Activated CD4-positive, alpha-beta T cell treated with anti-CD3 and anti-CD28 coated beads for 36 hours (primary cell): ENCODE measurements around the gene AMELY. TPM values are rescaled to one million over a fixed set of nuclear protein-coding genes. Genes with fewer than 3 reads are reported as not detected.
A peak's percentile ranks its signal among the peaks of the same experiment; 100 is the strongest.

ENCODE experiments used
- ATAC-seq: fragments of 200-7000 bp; cut with Tn5 transposase; one replicate; pipeline ENCODE4 v1.10.0; 2021; ENCODE audit warnings: mild to moderate bottlenecking, moderate library complexity
- CTCF ChIA-PET: fragments of 350-600 bp; sonication (Branson Sonifier 250); formaldehyde crosslinking; loops from one replicate; lab custom pipeline; 2021; ENCODE audit warnings: antibody characterized with exemption; lab: Charles Lee
- POLR2A ChIA-PET: fragments of 350-600 bp; sonication (Branson Sonifier 250); formaldehyde crosslinking; loops from one replicate; lab custom pipeline; 2021; ENCODE audit warnings: antibody characterized with exemption, inconsistent platforms; lab: Charles Lee
- DNase-seq: peaks from one replicate; pipeline ENCODE4 v3.0.0-alpha.2; 2020
- H3K27ac Mint-ChIP-seq: one replicate; pipeline ENCODE4 v1.8.0; 2021; ENCODE audit warnings: mixed read lengths
- H3K27me3 Mint-ChIP-seq: one replicate; pipeline ENCODE4 v1.8.0; 2021; ENCODE audit warnings: mixed read lengths
- H3K36me3 Mint-ChIP-seq: one replicate; pipeline ENCODE4 v1.8.0; 2021; ENCODE audit warnings: low read depth, mixed read lengths
- H3K4me1 Mint-ChIP-seq: one replicate; pipeline ENCODE4 v1.8.0; 2021; ENCODE audit warnings: mixed read lengths
- H3K4me3 Mint-ChIP-seq: one replicate; pipeline ENCODE4 v1.8.0; 2021; ENCODE audit warnings: mild to moderate bottlenecking, moderate library complexity, mixed read lengths
- H3K9me3 Mint-ChIP-seq: one replicate; pipeline ENCODE4 v1.8.0; 2021; ENCODE audit warnings: low read depth, mixed read lengths
- intact Hi-C, 2 experiments: fragments of 100-400 bp; cut with DNase I in 1 of 2; cut with micrococcal nuclease in 1 of 2; formaldehyde crosslinking; loops; one replicate each; pipeline versions ENCODE4 v1.14.2 to v1.15.1; 2022 to 2024; cut with DNase I, micrococcal nuclease
- total RNA-seq, 2 experiments: library from RNA; stranded (reverse); gene quantifications; one replicate each; pipeline ENCODE4 v1.2.3, GENCODE V29; 2021

Gene AMELY
- total RNA-seq: not detected

DNA sequence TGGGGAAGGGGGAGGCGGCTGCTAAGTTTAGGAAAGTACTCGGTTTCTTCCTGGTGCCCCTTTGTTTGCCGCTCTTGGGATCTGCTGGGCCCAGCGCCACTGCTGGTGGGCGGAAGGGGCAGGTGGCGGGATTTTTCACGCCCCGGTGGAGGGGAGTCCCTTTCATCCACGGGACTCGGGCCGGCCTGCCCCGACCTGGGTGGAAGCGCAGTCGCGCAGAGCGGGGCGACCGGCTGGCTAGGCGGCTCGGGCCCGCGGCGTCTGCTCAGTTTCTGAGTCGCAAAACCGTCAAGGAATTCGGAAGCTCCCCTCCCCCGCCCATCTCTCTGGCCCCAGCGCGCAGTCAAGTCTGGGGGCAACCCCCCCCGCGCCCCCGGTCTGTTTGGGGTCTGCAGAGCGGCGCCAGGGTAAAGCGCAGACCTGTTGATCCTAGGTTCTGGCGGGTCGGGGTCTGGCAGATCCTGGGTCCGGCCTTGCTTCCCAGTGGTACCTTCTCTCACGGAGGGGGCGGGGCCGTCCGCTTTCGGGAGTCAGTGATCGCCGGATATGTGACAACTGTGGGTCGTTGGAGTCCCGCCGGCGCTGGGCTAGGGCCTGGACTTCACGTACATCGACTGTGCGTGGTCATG, at the start of gene AMELY:
Gene AMELY (minus strand): TSS at position 500 of the 629 bp plus-strand sequence. CDS start 39,144 bp downstream, outside the sequence.
- CTCF ChIA-PET: no interaction called here
- H3K4me1 Mint-ChIP-seq: peaks cover 5% of the 10 kb centered on the region
- H3K4me3 Mint-ChIP-seq: no peak within 1 kb of the TSS
- H3K27ac Mint-ChIP-seq: no peak within 1 kb of the TSS
- no peaks in the 10 kb centered on the region for H3K9me3 Mint-ChIP-seq
- ATAC-seq: no peak
- peak; percentile 4 for DNase-seq
- H3K27me3 Mint-ChIP-seq: peaks cover 23% of the 10 kb centered on the region
- POLR2A ChIA-PET: no interaction called here
- H3K36me3 Mint-ChIP-seq: no peaks in the 10 kb centered on the region
- intact Hi-C loops: no loop called here

- intact Hi-C loops: no loop called here
- H3K27me3 Mint-ChIP-seq: peaks cover 2% of the 10 kb centered on the region
- no peaks in the 10 kb centered on the region for H3K4me1 Mint-ChIP-seq
- POLR2A ChIA-PET: no interaction called here
- ATAC-seq (no peak), DNase-seq (no peak)
- no peaks in the 10 kb centered on the region for H3K36me3 Mint-ChIP-seq
- CTCF ChIA-PET: no interaction called here
- H3K4me3 Mint-ChIP-seq: no peak overlapping the region
- H3K27ac Mint-ChIP-seq: no peak overlapping the region
- H3K9me3 Mint-ChIP-seq: no peaks in the 10 kb centered on the region
Observed at GRCh38 chrY:6949947-6950346, 38.4 kb upstream of the AMELY start.

GRCh38 chrY:6948378-6948777, 36.8 kb upstream of the AMELY start:
- no peak overlapping the region for H3K27ac Mint-ChIP-seq
- ATAC-seq (no peak), DNase-seq (no peak)
- H3K4me3 Mint-ChIP-seq: no peak overlapping the region
- no peaks in the 10 kb centered on the region for H3K9me3 Mint-ChIP-seq
- H3K27me3 Mint-ChIP-seq: peaks cover 2% of the 10 kb centered on the region
- H3K4me1 Mint-ChIP-seq: no peaks in the 10 kb centered on the region
- intact Hi-C loops: no loop called here
- ChIA-PET POLR2A (no interaction called here), CTCF (no interaction called here)
- no peaks in the 10 kb centered on the region for H3K36me3 Mint-ChIP-seq

DNA sequence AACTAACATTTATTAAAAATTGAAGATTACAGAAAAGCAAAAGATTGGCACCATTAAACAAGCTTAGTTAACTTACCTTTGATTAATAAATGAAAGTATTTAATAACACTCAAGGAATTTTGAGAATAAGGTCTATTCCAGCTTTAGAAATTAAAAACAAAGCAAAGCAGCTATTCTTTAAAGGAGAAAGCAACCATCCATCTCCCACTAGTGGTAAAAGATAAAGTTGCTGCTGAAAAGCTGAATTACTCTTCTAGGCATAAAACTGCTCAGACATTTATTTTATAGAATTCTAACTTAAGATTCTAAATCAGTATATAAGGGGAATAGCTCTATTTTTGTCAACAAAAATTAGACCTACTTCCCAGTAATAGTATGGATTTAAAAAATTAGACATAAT, 36.1 kb upstream of the AMELY start:
- no peaks in the 10 kb centered on the region for H3K9me3 Mint-ChIP-seq
- intact Hi-C loops: no loop called here
- H3K27me3 Mint-ChIP-seq: peaks cover 2% of the 10 kb centered on the region
- no peak overlapping the region for H3K4me3 Mint-ChIP-seq
- H3K27ac Mint-ChIP-seq: no peak overlapping the region
- no peaks in the 10 kb centered on the region for H3K4me1 Mint-ChIP-seq
- no peak for DNase-seq
- ChIA-PET CTCF (interaction anchor here (0.7 kb wide), 1 partner anchor 138 kb away, joined by 3 read pairs; no protein-coding TSS in a partner anchor), POLR2A (no interaction called here)
- ATAC-seq: no peak
- H3K36me3 Mint-ChIP-seq: no peaks in the 10 kb centered on the region

DNA sequence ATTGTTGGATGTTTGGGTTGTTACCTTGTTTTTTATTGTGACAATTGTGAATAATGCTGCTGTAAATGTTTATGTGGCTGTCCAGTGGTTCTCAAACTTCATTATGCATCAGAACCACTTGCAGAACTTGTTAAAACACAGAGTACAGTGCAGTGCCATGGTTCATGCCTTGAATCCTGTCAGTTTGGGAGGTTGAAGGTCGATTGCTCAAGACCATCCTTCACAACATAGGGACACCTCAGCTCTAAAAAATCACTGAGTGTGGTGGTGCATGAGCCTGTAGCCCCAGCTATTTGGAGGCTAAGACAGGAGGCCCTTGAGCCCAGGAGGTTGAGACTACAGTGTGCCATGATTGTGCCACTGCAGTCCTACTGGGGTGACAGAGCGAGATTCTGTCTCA, 23.9 kb upstream of the AMELY start:
- POLR2A ChIA-PET: no interaction called here
- DNase-seq (no peak), ATAC-seq (no peak)
- H3K27me3 Mint-ChIP-seq: no peaks in the 10 kb centered on the region
- no peak overlapping the region for H3K27ac Mint-ChIP-seq
- no peaks in the 10 kb centered on the region for H3K36me3 Mint-ChIP-seq
- H3K4me3 Mint-ChIP-seq: no peak overlapping the region
- no peaks in the 10 kb centered on the region for H3K9me3 Mint-ChIP-seq
- no peaks in the 10 kb centered on the region for H3K4me1 Mint-ChIP-seq
- intact Hi-C loops: no loop called here
- CTCF ChIA-PET: no interaction called here

- POLR2A ChIA-PET: no interaction called here
- Mint-ChIP-seq H3K9me3 (no peaks in the 10 kb centered on the region), H3K36me3 (no peaks in the 10 kb centered on the region), H3K27me3 (no peaks in the 10 kb centered on the region), H3K4me3 (no peak overlapping the region), H3K27ac (no peak overlapping the region), H3K4me1 (no peaks in the 10 kb centered on the region)
- no peak for DNase-seq
- CTCF ChIA-PET: no interaction called here
- intact Hi-C loops: no loop called here
- no peak for ATAC-seq
Observed at GRCh38 chrY:6931779-6932396, 20.3 kb upstream of the AMELY start.

DNA sequence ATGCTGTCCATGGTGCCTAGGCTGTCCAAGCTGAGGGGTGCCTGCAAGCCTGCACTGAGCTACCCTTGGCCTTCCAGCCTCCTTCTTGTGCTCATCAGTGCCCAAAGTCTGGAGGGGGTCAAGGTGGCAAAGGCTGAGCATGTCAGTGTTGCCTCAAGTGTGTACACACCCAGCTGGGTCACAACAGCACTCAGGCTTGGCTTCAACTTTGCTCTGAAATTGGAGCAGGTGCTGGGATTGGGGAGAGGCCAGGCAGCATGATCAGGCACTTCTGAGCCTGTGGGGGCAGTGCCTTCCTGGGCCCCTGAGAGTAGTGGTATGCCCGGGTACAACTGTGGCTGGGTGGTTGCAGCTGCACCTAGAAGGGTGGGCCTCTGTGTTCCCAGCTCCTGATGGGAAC, 17.7 kb upstream of the AMELY start:
- intact Hi-C loops: no loop called here
- Mint-ChIP-seq H3K4me3 (no peak overlapping the region), H3K9me3 (no peaks in the 10 kb centered on the region)

GRCh38 chrY:6928265-6928664, 16.7 kb upstream of the AMELY start:
- Mint-ChIP-seq H3K27ac (no peak overlapping the region), H3K27me3 (no peaks in the 10 kb centered on the region), H3K36me3 (no peaks in the 10 kb centered on the region), H3K9me3 (no peaks in the 10 kb centered on the region), H3K4me3 (no peak overlapping the region), H3K4me1 (no peaks in the 10 kb centered on the region)
- POLR2A ChIA-PET: no interaction called here
- DNase-seq: no peak
- intact Hi-C loops: no loop called here
- CTCF ChIA-PET: no interaction called here
- ATAC-seq: no peak

More for the DNA sequence above, 17.7 kb upstream of the AMELY start:
- Mint-ChIP-seq H3K27ac (no peak overlapping the region), H3K27me3 (no peaks in the 10 kb centered on the region), H3K36me3 (no peaks in the 10 kb centered on the region), H3K4me1 (no peaks in the 10 kb centered on the region)
- no peak for ATAC-seq
- DNase-seq: no peak
- POLR2A ChIA-PET: no interaction called here
- CTCF ChIA-PET: no interaction called here

- no peaks in the 10 kb centered on the region for H3K36me3 Mint-ChIP-seq
- intact Hi-C loops: no loop called here
- H3K27me3 Mint-ChIP-seq: no peaks in the 10 kb centered on the region
- DNase-seq (no peak), ATAC-seq (no peak)
- ChIA-PET CTCF (no interaction called here), POLR2A (no interaction called here)
- H3K4me1 Mint-ChIP-seq: no peaks in the 10 kb centered on the region
- no peak overlapping the region for H3K4me3 Mint-ChIP-seq
- no peak overlapping the region for H3K27ac Mint-ChIP-seq
- H3K9me3 Mint-ChIP-seq: peaks cover 5% of the 10 kb centered on the region
Observed at GRCh38 chrY:6921061-6921460, 9.5 kb upstream of the AMELY start.

GRCh38 chrY:6913362-6913761, 1.8 kb upstream of the AMELY start:
- intact Hi-C loops: no loop called here
- Mint-ChIP-seq H3K4me1 (peaks cover 5% of the 10 kb centered on the region), H3K36me3 (no peaks in the 10 kb centered on the region), H3K27ac (no peak overlapping the region), H3K4me3 (no peak overlapping the region), H3K9me3 (no peaks in the 10 kb centered on the region), H3K27me3 (peaks cover 23% of the 10 kb centered on the region)
- DNase-seq: no peak
- ChIA-PET CTCF (no interaction called here), POLR2A (no interaction called here)
- no peak for ATAC-seq

DNA sequence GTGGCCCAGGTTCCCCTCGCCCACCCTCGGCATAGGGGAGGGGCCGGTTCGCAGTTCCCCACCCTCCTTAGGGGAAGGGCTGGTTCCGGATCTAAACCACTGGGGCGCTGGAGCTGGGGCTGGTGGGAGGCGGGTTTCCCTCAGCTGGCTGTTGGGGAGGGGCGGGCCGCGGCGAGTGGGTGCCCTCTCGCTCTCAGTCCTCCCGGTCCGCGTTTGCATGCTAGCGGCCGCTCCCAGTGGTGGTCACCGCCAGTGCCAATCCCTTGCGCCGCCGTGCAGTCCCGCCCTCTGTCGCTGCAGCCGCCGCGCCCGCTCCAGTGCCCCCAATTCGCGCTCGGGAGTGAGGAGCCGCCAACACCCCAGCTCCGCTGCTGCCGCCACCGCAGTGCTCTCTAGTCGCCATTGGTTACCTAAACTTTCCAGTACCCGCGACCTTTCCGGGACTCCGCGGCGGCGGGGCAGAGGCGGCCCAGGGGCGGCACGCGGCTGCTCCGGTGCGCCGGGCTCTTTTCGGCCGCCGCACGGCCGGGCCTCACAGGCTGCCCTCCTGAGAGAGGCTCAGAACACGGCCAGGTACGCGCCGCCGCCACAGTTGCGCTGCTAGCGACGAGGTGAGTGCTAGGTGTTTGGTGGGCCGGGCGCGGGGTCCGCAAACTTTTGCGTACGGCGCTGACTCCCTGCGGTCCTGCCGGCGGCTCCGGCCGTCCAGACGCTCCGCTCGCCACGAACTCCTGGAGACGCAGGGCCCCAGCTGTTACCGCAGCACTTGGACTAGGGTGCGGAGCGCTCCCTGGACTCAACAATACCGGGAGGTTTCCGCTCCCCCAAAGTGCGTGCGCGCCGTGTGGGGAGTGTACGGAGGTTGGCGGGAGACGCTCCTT, 940 bp downstream of the AMELY start, which contains the start of gene TBL1Y:
Gene TBL1Y (plus strand): TSS at position 326 of the 881 bp plus-strand sequence. CDS start 114,388 bp downstream, outside the sequence.
- peaks cover 23% of the 10 kb centered on the region for H3K27me3 Mint-ChIP-seq

More for the DNA sequence above, 940 bp downstream of the AMELY start, which contains the start of gene TBL1Y:
- Mint-ChIP-seq H3K4me1 (peaks cover 5% of the 10 kb centered on the region), H3K27ac (no peak within 1 kb of the TSS), H3K36me3 (no peaks in the 10 kb centered on the region), H3K4me3 (no peak within 1 kb of the TSS), H3K9me3 (no peaks in the 10 kb centered on the region)
- no peak for ATAC-seq
- peak; percentile 10 for DNase-seq
- POLR2A ChIA-PET: no interaction called here
- intact Hi-C loops: no loop called here
- CTCF ChIA-PET: interaction anchor here (0.8 kb wide), 1 partner anchor 777 kb away, joined by 3 read pairs; no protein-coding TSS in a partner anchor
